GM21515 (cell line): ENCODE measurements around the gene CACNA1H.
"Not testable (repeated sequence)": the region's sequence is repeated elsewhere in the genome, so short reads cannot be mapped to it uniquely, and the experiment has no call there.

ENCODE experiments used
- ATAC-seq: cut with Tn5 transposase; IDR thresholded peaks from one replicate; pipeline ENCODE4 v1.9.1; 2021; ENCODE audit not compliant: unreplicated experiment

The CACNA1H gene

DNA sequence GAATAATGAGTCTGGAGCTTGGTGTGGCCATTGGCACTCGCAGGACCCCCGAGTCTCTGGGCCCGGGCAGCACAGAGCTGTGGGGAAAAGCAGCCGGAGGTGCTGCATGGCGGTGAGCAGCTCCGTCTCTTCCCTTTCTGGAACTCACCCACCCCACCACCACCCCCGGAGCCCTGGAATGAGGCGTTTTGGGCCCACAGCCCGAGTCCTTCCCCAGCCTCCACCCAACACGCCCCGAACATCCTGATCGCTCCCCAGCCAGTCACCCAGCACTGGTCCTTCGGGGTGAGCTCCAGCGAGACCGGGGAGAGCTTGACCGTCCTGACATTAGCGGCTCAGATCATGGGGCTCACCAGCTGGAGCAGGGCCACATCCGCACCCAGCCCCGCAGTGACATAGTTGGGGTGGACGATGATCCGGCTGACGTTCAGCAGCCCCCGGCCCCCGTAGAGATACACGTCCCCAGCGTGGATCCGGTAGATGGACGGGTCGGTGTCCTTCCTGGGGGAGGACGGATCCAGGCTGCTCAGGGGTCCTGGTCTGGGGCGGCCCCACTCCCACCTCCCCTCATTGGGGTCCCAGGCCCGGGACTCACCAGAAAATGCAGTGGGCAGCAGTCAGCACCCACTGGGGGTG, 109.4 kb downstream of the CACNA1H start:
- no peak for ATAC-seq

DNA sequence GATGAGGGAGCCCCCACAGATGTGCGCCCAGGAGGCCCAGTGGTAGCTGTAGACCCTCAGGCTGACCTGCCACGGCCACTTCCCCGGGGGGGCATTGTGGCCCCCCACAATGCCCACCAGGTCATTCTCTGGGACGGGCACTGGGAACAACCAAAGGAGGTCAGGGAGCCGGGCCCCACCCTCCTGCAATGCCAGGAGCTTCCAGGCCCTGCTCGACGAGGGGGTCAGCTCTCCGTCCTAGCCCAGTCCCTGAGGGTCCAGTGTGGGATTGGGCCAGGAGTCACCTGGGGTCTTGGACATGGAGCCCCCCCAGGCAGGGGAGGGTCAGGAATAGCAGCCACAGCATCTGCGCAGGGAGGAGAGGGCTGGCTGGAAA, 109.9 kb downstream of the CACNA1H start:
- ATAC-seq: no peak

DNA sequence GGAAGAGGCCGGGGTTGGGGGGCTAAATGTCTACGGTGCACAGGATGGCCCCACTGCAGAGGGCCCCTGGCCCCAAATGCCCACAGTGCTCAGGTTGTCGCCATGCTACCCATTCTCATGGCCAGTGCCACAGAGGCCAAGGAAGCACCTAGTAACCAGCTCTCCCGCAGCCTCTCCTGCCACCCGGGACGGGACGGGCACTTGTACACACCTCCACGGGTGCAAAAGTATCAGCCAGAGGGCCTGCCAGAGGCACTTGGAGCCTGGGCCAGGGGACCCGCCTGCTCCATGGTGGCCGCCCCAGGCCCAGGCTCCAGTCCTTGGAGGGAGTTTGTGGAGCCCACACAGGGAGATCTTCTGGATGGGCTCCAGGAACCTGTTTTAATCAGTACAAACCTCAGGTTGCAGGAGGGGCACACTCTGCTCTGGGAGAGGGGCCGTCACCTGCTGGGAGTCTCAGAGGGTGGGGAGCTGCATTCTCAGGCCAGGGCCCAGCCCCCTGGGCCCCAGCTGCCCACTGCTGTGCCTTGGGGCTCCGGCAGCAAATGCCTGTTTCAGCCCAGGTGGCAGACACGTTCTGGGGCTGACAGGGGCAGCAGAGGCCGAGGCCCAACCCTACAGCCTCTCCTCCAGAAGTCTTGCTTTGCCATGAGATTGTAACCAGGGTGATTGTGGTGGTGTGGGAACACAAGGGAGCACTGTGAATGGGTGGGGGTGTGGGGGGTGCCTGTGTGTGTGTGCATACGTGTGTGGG, 110.9 kb downstream of the CACNA1H start:
- ATAC-seq: no peak

DNA sequence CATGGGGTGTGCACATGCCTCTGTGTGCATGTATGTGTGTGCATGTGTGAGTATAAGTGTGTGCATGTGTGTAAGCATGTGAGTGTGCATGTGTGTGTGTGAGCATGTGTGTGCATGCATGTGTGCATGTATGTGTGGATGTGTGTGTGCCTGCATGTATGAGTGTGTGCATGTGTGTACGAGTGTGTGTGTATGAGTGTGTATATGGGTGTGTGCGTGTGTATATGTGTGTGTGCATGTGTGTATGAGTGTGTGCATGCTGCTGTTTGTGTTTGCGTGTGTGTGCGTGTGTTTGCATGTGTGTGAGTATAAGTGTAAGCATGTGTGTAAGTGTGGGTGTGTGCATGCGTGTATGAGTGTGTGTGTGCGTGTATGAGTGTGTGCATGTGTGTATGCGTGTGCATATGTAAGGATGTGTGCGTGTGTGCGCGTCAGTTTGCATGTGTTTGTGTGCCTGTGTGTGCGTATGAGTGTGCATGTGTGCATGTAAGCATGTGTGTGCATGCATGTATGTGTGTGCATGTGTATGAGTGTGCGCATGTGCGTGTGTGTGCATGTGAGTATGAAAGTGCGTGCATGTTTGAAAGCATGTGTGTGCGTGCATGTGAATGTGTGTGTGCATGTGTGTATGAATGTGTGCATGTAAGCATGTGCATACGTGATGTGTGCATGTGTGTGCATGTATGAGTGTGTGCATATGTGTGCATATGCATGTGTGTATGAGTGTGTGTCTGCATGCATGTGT, 111.6 kb downstream of the CACNA1H start:
- ATAC-seq: no peak

DNA sequence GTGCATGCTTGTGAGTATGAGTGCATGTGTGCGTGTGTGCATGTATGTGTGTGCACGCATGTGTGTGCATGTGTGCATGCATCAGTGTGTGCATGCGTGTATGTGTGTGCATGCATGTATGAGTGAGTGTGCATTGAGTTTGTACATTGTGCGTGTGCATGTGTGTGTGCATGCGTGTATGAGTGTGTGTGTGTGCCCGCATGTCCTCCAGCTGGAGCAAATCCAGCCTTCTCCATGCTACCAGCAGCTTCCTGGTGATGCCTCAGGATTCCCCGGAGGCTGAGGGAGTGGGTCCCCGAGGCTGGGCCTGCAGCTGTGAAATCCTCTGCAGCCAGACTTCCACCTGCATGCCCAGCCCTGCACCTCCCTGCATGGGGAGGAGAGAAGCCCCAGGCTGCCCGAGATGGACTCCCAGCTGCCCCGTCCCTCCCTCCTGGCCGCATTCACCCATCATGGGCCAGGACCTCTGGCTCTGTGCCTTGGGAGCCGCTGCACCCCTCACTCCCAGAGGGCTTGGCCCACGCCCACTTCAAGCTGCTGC, 112.3 kb downstream of the CACNA1H start:
- no peak for ATAC-seq

DNA sequence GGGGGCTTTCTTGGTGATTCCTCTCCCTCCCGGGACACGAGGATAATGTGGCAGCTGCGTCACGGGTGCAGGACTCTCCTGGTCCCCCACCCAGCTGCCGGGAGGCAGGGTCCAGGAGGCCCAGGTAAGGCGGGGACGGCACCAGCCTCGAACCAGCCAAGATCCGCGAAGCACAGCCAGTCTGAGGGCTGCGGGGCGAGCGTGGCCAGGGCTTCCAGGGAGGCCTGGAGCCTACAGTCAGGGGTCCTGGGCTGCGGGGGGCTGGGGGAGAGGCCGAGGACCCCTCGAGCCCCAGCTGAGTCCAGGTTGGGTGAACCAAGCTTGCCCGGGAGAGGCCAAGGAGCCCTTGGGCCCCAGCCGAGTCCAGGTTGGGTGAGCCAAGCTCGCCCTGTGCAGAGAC, 112.9 kb downstream of the CACNA1H start:
- ATAC-seq: no peak

DNA sequence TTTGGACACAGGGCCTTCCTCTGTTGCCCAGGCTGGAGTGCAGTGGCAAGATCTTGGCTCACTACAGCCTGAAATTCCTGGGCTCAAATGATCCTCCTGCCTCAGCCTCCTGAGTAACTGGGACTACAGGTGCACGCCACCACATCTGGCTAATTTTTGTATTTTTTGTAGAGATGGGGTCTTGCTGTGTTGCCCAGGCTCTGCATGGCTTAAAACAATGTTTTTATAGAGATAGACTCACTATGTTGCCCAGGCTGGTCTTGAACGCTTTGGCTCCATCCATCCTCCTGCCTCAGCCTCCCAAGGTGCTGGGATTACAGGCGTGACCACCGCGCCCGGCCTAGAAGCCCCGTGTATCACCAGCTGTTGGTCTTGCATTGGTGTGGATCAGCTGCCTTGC, 116.5 kb downstream of the CACNA1H start:
- not testable (repeated sequence) for ATAC-seq

DNA sequence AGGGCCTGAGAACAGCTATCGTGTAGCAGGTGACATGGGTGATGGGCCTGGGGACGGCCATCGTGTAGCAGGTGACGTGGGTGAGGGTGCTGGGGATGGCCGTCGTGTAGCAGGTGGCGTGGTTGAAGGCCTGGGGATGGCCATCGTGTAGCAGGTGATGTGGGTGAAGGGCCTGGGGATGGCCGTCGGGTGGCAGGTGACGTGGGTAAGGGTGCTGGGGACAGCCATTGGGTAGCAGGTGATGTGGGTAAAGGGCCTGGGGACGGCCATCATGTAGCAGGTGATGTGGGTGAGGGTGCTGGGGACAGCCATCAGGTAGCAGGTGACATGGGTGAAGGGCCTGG, 118.4 kb downstream of the CACNA1H start:
- ATAC-seq: no peak
